Measurements from ENCODE around the gene CCDC12. TPM values are rescaled to one million over a fixed set of nuclear protein-coding genes. Genes with fewer than 3 reads are reported as not detected.

CCDC12 gene
- total RNA-seq, 6 experiments from 2014 or later = 14.6 to 24.2 (median 17.0) TPM

DNA sequence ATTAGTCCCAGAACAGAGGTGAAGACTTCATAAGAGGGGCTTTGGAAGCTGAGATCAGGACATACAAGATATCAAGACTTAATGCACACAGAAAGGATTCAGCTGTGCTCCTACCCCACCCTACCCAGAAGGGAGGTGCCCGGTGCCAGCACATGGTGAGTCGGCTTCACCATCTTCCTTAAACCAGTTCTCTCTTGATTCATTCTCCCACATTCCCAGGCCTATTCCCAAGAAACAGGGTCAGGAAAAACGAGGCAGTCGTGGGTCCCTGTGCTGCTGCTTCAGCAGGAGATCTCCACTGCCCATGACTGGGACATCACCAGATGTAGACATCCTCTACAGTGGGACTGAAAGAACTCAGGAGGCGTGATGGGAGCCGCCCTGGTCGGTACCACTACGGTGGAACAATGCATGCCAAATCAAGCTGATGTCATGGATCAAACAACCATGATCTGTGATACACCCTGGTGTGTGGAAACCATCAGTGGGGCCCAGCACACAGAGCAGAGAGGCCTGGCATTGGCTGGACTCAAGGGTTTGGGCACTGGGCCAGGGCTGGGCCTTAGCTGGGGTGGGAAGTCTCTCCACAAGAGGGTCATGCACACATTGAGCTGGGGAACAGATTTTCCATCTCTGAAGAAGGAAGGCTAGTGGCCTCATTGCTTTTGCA is 41.9 kb downstream of the CCDC12 start:
- ATAC-seq = peak in 3 of 4 donors; percentile 4 to 21 (median 16)
- WGBS (ENCODE audit: insufficient coverage, low coverage, low lambda C conversion rate, missing lambda C conversion rate) = no CpG with 5 or more reads among the region's 8 CpGs
- H3K27ac ChIP-seq = peak overlapping the region; percentile 7 to 84 (median 46)

DNA sequence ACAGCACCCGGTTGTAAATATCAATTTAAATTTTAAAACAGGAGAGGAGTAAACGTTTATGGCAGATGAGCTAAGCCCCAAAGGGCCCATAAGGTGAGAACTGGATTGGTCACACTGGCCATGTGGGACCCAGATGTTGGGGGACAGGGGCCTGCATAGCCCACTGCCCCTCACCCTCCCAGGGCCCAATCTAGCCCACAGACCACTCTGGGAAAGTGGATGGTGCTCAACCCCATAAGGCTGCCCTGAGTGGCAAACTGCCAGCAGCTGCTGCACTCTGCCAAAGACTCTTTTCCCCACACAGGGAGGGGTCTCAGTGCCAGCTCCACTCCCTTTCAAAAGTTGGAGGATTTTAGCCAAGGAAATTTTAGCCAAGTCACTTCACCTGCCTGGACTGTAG is 42.5 kb downstream of the CCDC12 start:
- Histone ChIP-seq H3K27me3 (no peaks in the 10 kb centered on the region), H3K4me3 (no peak overlapping the region), H3K4me1 (peaks cover 0 to 84% (median 50%) of the 10 kb centered on the region in 4 donors), H3K36me3 (peaks cover 0 to 18% (median 3%) of the 10 kb centered on the region in 4 donors), H3K9me3 (no peaks in the 10 kb centered on the region), H3K27ac (peak overlapping the region in 1 of 3 donors; percentile 84)
- no peak for DNase-seq
- TF ChIP-seq POLR2A (IDR thresholded peaks at IDR 0.05) = no peak
- TF ChIP-seq, protein P1, sequence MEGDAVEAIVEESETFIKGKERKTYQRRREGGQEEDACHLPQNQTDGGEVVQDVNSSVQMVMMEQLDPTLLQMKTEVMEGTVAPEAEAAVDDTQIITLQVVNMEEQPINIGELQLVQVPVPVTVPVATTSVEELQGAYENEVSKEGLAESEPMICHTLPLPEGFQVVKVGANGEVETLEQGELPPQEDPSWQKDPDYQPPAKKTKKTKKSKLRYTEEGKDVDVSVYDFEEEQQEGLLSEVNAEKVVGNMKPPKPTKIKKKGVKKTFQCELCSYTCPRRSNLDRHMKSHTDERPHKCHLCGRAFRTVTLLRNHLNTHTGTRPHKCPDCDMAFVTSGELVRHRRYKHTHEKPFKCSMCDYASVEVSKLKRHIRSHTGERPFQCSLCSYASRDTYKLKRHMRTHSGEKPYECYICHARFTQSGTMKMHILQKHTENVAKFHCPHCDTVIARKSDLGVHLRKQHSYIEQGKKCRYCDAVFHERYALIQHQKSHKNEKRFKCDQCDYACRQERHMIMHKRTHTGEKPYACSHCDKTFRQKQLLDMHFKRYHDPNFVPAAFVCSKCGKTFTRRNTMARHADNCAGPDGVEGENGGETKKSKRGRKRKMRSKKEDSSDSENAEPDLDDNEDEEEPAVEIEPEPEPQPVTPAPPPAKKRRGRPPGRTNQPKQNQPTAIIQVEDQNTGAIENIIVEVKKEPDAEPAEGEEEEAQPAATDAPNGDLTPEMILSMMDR (IDR thresholded peaks at IDR 0.05) = no peak
- intact Hi-C loops (cut with DNase I) = no loop called here
- 64% methylated on average over 2 of the region's 2 CpGs for WGBS (ENCODE audit: insufficient coverage, low coverage, low lambda C conversion rate, missing lambda C conversion rate)
- ATAC-seq = no peak

More for the DNA sequence above, 41.9 kb downstream of the CCDC12 start:
- H3K4me1 ChIP-seq = peaks cover 0 to 78% (median 47%) of the 10 kb centered on the region in 4 donors
- no peaks in the 10 kb centered on the region for H3K9me3 ChIP-seq
- peak in 2 of 3 donors; percentile 59 to 78 for DNase-seq
- TF ChIP-seq, protein P1 (IDR thresholded peaks at IDR 0.05) = no peak
- no peak for TF ChIP-seq POLR2A (IDR thresholded peaks at IDR 0.05)
- intact Hi-C loops (cut with DNase I) = no loop called here
- no peaks in the 10 kb centered on the region for H3K27me3 ChIP-seq
- H3K36me3 ChIP-seq = peaks cover 0 to 18% (median 5%) of the 10 kb centered on the region in 4 donors
- H3K4me3 ChIP-seq = no peak overlapping the region

DNA sequence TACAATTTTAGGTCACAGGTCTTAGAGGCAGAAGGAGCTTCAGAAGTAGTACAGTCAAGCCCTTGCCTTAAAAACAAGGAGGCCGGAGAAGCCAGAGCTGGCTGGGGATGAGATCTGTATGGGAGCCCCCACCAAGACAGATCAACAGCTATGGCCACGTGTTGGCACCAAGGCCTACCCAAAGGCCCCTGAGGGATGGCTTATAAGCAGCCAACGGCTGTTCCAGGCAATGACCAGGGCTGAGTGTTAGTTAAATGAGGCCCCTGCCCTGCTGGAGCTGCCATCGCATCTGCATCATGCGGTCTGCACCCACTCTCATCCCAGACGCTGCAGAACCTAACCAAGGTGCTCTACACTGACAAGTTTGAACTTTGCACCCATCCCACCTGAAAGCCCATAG is 43.3 kb downstream of the CCDC12 start:
- Histone ChIP-seq H3K27ac (peak overlapping the region in 1 of 3 donors; percentile 84), H3K9me3 (no peaks in the 10 kb centered on the region), H3K4me1 (peaks cover 0 to 87% (median 50%) of the 10 kb centered on the region in 4 donors), H3K36me3 (peaks cover 0 to 11% (median 0%) of the 10 kb centered on the region in 4 donors), H3K4me3 (no peak overlapping the region), H3K27me3 (no peaks in the 10 kb centered on the region)
- DNase-seq (no peak), ATAC-seq (no peak)
- TF ChIP-seq, protein P1 (IDR thresholded peaks at IDR 0.05) = no peak
- no peak for TF ChIP-seq POLR2A (IDR thresholded peaks at IDR 0.05)
- WGBS (ENCODE audit: insufficient coverage, low coverage, low lambda C conversion rate, missing lambda C conversion rate) = 63% methylated on average over 3 of the region's 6 CpGs
- intact Hi-C loops (cut with DNase I) = no loop called here

DNA sequence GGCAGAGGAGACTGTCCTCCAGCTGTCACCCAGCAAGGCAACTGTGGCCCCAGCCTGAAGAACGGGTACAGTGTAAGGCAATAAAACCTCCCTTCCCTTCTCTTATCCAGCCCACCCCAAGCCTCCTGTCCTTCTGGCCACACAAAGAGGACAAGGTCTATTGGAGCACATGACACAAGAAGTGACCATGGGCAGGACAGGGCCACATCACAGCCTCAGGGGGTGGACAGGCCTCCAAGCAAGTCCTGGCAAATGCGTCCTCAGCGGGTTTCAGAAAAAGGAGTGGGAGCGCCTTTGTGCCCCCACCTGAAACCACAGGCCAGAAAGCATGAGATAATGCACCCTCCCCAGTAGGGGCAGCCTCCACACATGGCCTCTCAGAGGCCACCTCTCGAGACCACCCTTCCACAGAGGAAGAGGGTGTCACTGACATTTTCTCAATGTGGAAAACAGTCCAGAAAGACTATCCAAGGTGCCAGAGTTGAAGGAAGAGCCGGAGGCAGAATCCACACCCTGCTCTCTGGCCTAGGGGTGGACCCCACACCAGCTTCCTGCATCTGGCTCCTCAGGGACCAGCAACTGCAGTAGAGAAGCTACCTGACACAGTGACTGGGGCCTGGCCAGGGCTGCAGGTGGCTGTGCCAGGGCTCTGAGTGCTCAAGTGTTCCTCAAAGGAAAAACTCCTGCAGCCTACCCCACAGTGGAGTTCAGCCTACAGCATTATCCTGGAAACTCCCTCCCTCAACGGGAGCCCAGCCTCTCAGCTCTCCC is 43.9 kb downstream of the CCDC12 start:
- TF ChIP-seq POLR2A (IDR thresholded peaks at IDR 0.05) = no peak
- TF ChIP-seq, protein P1 (IDR thresholded peaks at IDR 0.05) = no peak
- ATAC-seq (no peak), DNase-seq (no peak)
- no peaks in the 10 kb centered on the region for H3K9me3 ChIP-seq
- 63% methylated on average over 2 of the region's 7 CpGs for WGBS (ENCODE audit: insufficient coverage, low coverage, low lambda C conversion rate, missing lambda C conversion rate)
- peaks cover 0 to 93% (median 50%) of the 10 kb centered on the region in 4 donors for H3K4me1 ChIP-seq
- intact Hi-C loops (cut with DNase I) = no loop called here
- H3K27ac ChIP-seq = peak overlapping the region in 2 of 3 donors; percentile 7 to 84
- H3K4me3 ChIP-seq = no peak overlapping the region
- peaks cover 0 to 12% (median 0%) of the 10 kb centered on the region in 4 donors for H3K36me3 ChIP-seq
- no peaks in the 10 kb centered on the region for H3K27me3 ChIP-seq
